ENCODE data around the gene GNB4. TPM values are rescaled to one million over a fixed set of nuclear protein-coding genes. Genes with fewer than 3 reads are reported as not detected.

The GNB4 gene
- total RNA-seq, 1 experiment from 2014 or later = 26.7 TPM

GRCh38 chr3:179452872-179453271, 1.6 kb upstream of the GNB4 start:
- no peak for ATAC-seq
- no peak overlapping the region for H3K4me3 ChIP-seq (ENCODE audit: low read depth in 2 of 2, low read length in 2 of 2)
- ChIA-PET POLR2A (no interaction called here), CTCF (no interaction called here)
- H3K4me1 ChIP-seq (ENCODE audit: control insufficient read depth, insufficient read depth, low read length) = peaks cover 11% of the 10 kb centered on the region
- no peak for DNase-seq (ENCODE audit: low read depth, low spot score)
- TF ChIP-seq POLR2AphosphoS5 (IDR thresholded peaks at IDR 0.05; ENCODE audit: low read depth, low read length) (no peak), CTCF (IDR thresholded peaks at IDR 0.05) (no peak), SIN3A (IDR thresholded peaks at IDR 0.05; ENCODE audit: borderline replicate concordance, insufficient read depth, low read depth, low read length) (no peak), REST (IDR thresholded peaks at IDR 0.05; ENCODE audit: insufficient read depth in 1 of 2, low read depth in 2 of 2, low read length in 1 of 2) (no peak), TCF7L2 (IDR thresholded peaks at IDR 0.05; ENCODE audit: low read depth, low read length) (no peak)
- intact Hi-C loops (cut with micrococcal nuclease; ENCODE audit: unreplicated experiment) (no loop called here), in situ Hi-C loops (cut with HindIII; ENCODE audit: low pct_unique_long_range_greater_than_20kb, low sequenced_read_pairs) (no loop called here)
- peaks cover 14% of the 10 kb centered on the region for H3K27me3 ChIP-seq (ENCODE audit: control insufficient read depth, insufficient read depth, low read length)
- no peaks in the 10 kb centered on the region for H3K36me3 ChIP-seq (ENCODE audit: control insufficient read depth, insufficient read depth, low read length)
- H3K9me3 ChIP-seq (ENCODE audit: control insufficient read depth, insufficient read depth, low read depth, low read length) = no peaks in the 10 kb centered on the region
- no TSS peak for BruUV-seq (replicated peaks)
- no peak overlapping the region for H3K27ac ChIP-seq (ENCODE audit: low read length)

GRCh38 chr3:179452176-179452564, 900 bp upstream of the GNB4 start:
- peak overlapping the region; percentile 80 for H3K27ac ChIP-seq (ENCODE audit: low read length)
- BruUV-seq (replicated peaks) = no TSS peak
- ChIA-PET POLR2A (no interaction called here), CTCF (no interaction called here)
- peaks cover 10% of the 10 kb centered on the region for H3K27me3 ChIP-seq (ENCODE audit: control insufficient read depth, insufficient read depth, low read length)
- H3K4me1 ChIP-seq (ENCODE audit: control insufficient read depth, insufficient read depth, low read length) = peaks cover 11% of the 10 kb centered on the region
- H3K4me3 ChIP-seq (ENCODE audit: low read depth in 2 of 2, low read length in 2 of 2) = peak overlapping the region; percentile 64 to 67
- H3K36me3 ChIP-seq (ENCODE audit: control insufficient read depth, insufficient read depth, low read length) = no peaks in the 10 kb centered on the region
- no peaks in the 10 kb centered on the region for H3K9me3 ChIP-seq (ENCODE audit: control insufficient read depth, insufficient read depth, low read depth, low read length)
- in situ Hi-C loops (cut with HindIII; ENCODE audit: low pct_unique_long_range_greater_than_20kb, low sequenced_read_pairs) = no loop called here
- DNase-seq (ENCODE audit: low read depth, low spot score) (no peak), ATAC-seq (no peak)
- TF ChIP-seq CTCF (IDR thresholded peaks at IDR 0.05) (no peak), POLR2AphosphoS5 (IDR thresholded peaks at IDR 0.05; ENCODE audit: low read depth, low read length) (no peak), SIN3A (IDR thresholded peaks at IDR 0.05; ENCODE audit: borderline replicate concordance, insufficient read depth, low read depth, low read length) (no peak), REST (IDR thresholded peaks at IDR 0.05; ENCODE audit: insufficient read depth in 1 of 2, low read depth in 2 of 2, low read length in 1 of 2) (no peak), TCF7L2 (IDR thresholded peaks at IDR 0.05; ENCODE audit: low read depth, low read length) (no peak)
- intact Hi-C loops (cut with micrococcal nuclease; ENCODE audit: unreplicated experiment) = no loop called here

All from Panc1 (cell line).